GM23248 (cell line): Measurements from ENCODE around the gene POLE2.

Experiments
- EZH2 ChIP-seq: fragments of 200-600 bp; sonication (generic); IDR thresholded peaks from 2 replicates; pipeline ENCODE4 v1.6.1; 2018; ENCODE audit warnings: antibody characterized with exemption, mild to moderate bottlenecking; ENCODE audit not compliant: insufficient read depth, poor library complexity, severe bottlenecking
- EZH2phosphoT487 ChIP-seq: fragments of 200-600 bp; sonication (generic); IDR thresholded peaks from 2 replicates; pipeline ENCODE4 v1.6.1; 2018; ENCODE audit warnings: antibody characterized with exemption, moderate library complexity, mild to moderate bottlenecking, low read depth; ENCODE audit not compliant: insufficient read depth

DNA sequence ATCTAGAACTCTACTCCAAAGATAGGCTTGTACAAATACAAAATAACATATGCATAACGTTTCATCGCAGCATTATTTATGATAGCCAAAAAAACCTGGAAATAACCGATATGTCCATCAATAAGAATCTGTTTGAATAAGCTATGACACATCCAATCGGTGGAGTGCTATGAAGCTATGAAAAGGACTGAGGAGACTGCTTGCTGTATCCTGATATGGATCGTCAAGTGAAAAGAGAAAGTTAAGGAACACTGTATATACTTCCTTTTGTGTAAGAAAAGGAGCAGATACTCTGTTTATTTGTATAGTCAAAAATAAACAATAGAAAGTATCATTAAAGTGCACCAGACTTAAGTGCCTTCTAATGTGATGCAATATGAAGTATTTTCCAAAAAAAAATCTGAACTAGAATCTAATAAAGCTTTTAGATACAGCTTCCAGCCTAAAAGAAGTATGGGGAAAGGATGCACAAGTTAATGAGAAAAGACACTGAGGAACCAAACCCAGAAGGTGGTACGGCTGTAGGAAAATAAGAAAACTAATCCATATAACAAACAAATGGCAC, 4.3 kb upstream of the POLE2 start:
- no peak for TF ChIP-seq EZH2phosphoT487
- TF ChIP-seq EZH2, result no peak
